Endothelial cell of umbilical vein (primary cell): Measurements from ENCODE around the gene EPYC. TPM values are rescaled to one million over a fixed set of nuclear protein-coding genes. Genes with fewer than 3 reads are reported as not detected.

Experiments
- BruUV-seq: library from RNA; stranded (reverse); fragments of 400-500 nt; replicated peaks from 2 replicates; lab custom pipeline; 2021; lab: Mats Ljungman, UMichigan
- CTCF ChIA-PET: fragments of 300-600, 350-600 bp; sonication (Branson Sonifier 250); formaldehyde crosslinking; loops from one replicate; lab custom pipeline; 2021; ENCODE audit warnings: antibody characterized with exemption, inconsistent platforms; lab: Charles Lee
- POLR2A ChIA-PET: fragments of 300-600, 350-600 bp; sonication (Branson Sonifier 250); formaldehyde crosslinking; loops from one replicate; lab custom pipeline; 2021; ENCODE audit warnings: antibody characterized with exemption, inconsistent platforms; lab: Charles Lee
- DNase-seq: peaks from one replicate; pipeline ENCODE4 v3.0.0-alpha.2; 2011; ENCODE audit warnings: low read depth, low spot score
- FAIRE-seq: peaks from 2 replicates; lab custom pipeline; 2011; peaks lifted over from hg19 to GRCh38; lab: Jason Lieb, UNC
- H2AFZ ChIP-seq: 2 replicates; pipeline ENCODE4 v1.6.0; 2012; ENCODE audit warnings: low read depth, low read length, control low read depth, inconsistent platforms
- H3K27ac ChIP-seq: 2 replicates; pipeline ENCODE4 v1.5.1; 2011; ENCODE audit warnings: low read depth, mild to moderate bottlenecking, control low read depth, low read length, moderate library complexity; ENCODE audit not compliant: insufficient read depth
- H3K27me3 ChIP-seq, 2 experiments: 2 replicates each; pipeline versions ENCODE4 v1.6.0 to v1.6.1; 2011; ENCODE audit warnings: low read length in 2 of 2, mixed read lengths in 1 of 2; ENCODE audit not compliant: control insufficient read depth in 2 of 2, insufficient read depth in 2 of 2
- H3K36me3 ChIP-seq, 2 experiments: 2 replicates in 1 of 2; 3 replicates in 1 of 2; pipeline ENCODE4 v1.5.1; 2011; ENCODE audit warnings: low read length in 2 of 2, mild to moderate bottlenecking in 1 of 2, moderate library complexity in 1 of 2; ENCODE audit not compliant: control insufficient read depth in 2 of 2, insufficient read depth in 2 of 2; ENCODE audit errors: extremely low read depth in 1 of 2
- H3K4me1 ChIP-seq: 3 replicates; pipeline ENCODE4 v1.5.1; 2011; ENCODE audit warnings: mild to moderate bottlenecking, low read length; ENCODE audit not compliant: control insufficient read depth, insufficient read depth; ENCODE audit errors: extremely low read depth
- H3K4me2 ChIP-seq: 2 replicates; pipeline ENCODE4 v1.6.1; 2011; ENCODE audit warnings: low read length, control low read depth, mixed read lengths; ENCODE audit not compliant: insufficient read depth
- H3K4me3 ChIP-seq, 3 experiments: fragments of 200-600 bp in 1 of 3; sonication (generic), shearing (Covaris generic) in 1 of 3; replicated peaks in 1 of 3; 2 replicates each; pipeline ENCODE4 v1.5.1; 2011 to 2016; ENCODE audit warnings: control low read depth in 3 of 3, low read length in 3 of 3, mild to moderate bottlenecking in 2 of 3, inconsistent platforms in 1 of 3, low read depth in 1 of 3, moderate library complexity in 1 of 3; ENCODE audit not compliant: insufficient read depth in 1 of 3
- H3K79me2 ChIP-seq: 2 replicates; pipeline ENCODE4 v1.6.0; 2012; ENCODE audit warnings: low read length, inconsistent platforms; ENCODE audit not compliant: control insufficient read depth, insufficient read depth
- H3K9ac ChIP-seq: replicated peaks from 2 replicates; pipeline ENCODE3; 2011; ENCODE audit warnings: low read length, control low read depth; ENCODE audit not compliant: insufficient read depth; ENCODE audit errors: extremely low read depth
- H3K9me1 ChIP-seq: replicated peaks from 3 replicates; pipeline ENCODE4 v1.6.0; 2011; ENCODE audit warnings: mild to moderate bottlenecking, low read length; ENCODE audit not compliant: control insufficient read depth, insufficient read depth; ENCODE audit errors: extremely low read depth
- H3K9me3 ChIP-seq: replicated peaks from 2 replicates; pipeline ENCODE4 v1.5.1; 2012; ENCODE audit warnings: low read length, inconsistent platforms; ENCODE audit not compliant: control insufficient read depth, insufficient read depth
- H4K20me1 ChIP-seq: replicated peaks from 2 replicates; pipeline ENCODE3; 2011; ENCODE audit warnings: mild to moderate bottlenecking, low read length; ENCODE audit not compliant: control insufficient read depth, insufficient read depth; ENCODE audit errors: extremely low read depth
- EZH2 ChIP-seq: IDR thresholded peaks from 2 replicates; pipeline ENCODE4 v1.6.1; 2012; ENCODE audit warnings: borderline replicate concordance, low read depth, mild to moderate bottlenecking, moderate library complexity, low read length, inconsistent platforms; ENCODE audit not compliant: severe bottlenecking
- FOS ChIP-seq: IDR thresholded peaks from 2 replicates; pipeline ENCODE4 v1.6.1; 2011; ENCODE audit warnings: mild to moderate bottlenecking, low read length, moderate library complexity, borderline replicate concordance; ENCODE audit not compliant: insufficient read depth
- GATA2 ChIP-seq: IDR thresholded peaks from 2 replicates; pipeline ENCODE4 v1.7.0; 2011; ENCODE audit warnings: low read depth, mild to moderate bottlenecking, moderate library complexity, mixed read lengths, low read length; ENCODE audit not compliant: insufficient read length, insufficient read depth
- JUN ChIP-seq: IDR thresholded peaks from 2 replicates; pipeline ENCODE4 v1.6.1; 2011; ENCODE audit warnings: borderline replicate concordance, low read depth; ENCODE audit not compliant: insufficient read length, insufficient read depth
- MAX ChIP-seq: IDR thresholded peaks from 2 replicates; pipeline ENCODE4 v1.6.1; 2011; ENCODE audit not compliant: insufficient read depth, insufficient read length
- MYC ChIP-seq: IDR thresholded peaks from one replicate; pipeline ENCODE4 v1.6.1; 2011; ENCODE audit warnings: mild to moderate bottlenecking, low read depth, low read length
- POLR2A ChIP-seq: IDR thresholded peaks from 2 replicates; pipeline ENCODE4 v1.6.1; 2012; ENCODE audit warnings: low read depth, mild to moderate bottlenecking, control low read depth, low read length
- POLR2AphosphoS5 ChIP-seq: IDR thresholded peaks from 2 replicates; pipeline ENCODE4 v1.6.1; 2012; ENCODE audit warnings: low read depth, mild to moderate bottlenecking, control low read depth, low read length, moderate library complexity; ENCODE audit not compliant: insufficient read depth
- dilution Hi-C: fragments of 300-500 bp; cut with MboI; formaldehyde crosslinking; loops from one replicate; pipeline ENCODE4 v1.15.0; 2019; ENCODE audit warnings: low sequenced_read_pairs; ENCODE audit not compliant: extremely low pct_ligation_motif_present
- intact Hi-C: fragments of 100-400 bp; cut with micrococcal nuclease; formaldehyde crosslinking; loops from one replicate; pipeline ENCODE4 v1.10.0; 2022
- polyA plus RNA-seq, 4 experiments: library from polyadenylated mRNA; depleted of rRNA in 3 of 4; stranded (reverse) in 3 of 4; unstranded in 1 of 4; fragments of >200 nt; gene quantifications; 2 replicates each; pipeline versions ENCODE4 v1.2.1 to v1.2.3, GENCODE V29; 2011 to 2012; ENCODE audit warnings: missing spikeins in 1 of 4
- total RNA-seq: library from RNA; stranded (reverse); gene quantifications from 2 replicates; pipeline ENCODE4 v1.2.3, GENCODE V29; 2021
- TF ChIP-seq, protein P1 (sequence below), 2 donors: IDR thresholded peaks; 1 replicate in 1 of 2; 2 replicates in 1 of 2; pipeline ENCODE4 v1.5.1; 2011; ENCODE audit warnings: low read length in 2 of 2, mild to moderate bottlenecking in 2 of 2, moderate library complexity in 2 of 2, control low read depth in 1 of 2, inconsistent platforms in 1 of 2, low read depth in 1 of 2; ENCODE audit not compliant: insufficient read depth in 1 of 2; ENCODE audit errors: extremely low read depth in 1 of 2

EPYC gene
- total and polyA plus RNA-seq, 2 donors (not counting 3 experiments of a cell fraction or from before 2014, with no cell fraction given), result not detected

DNA sequence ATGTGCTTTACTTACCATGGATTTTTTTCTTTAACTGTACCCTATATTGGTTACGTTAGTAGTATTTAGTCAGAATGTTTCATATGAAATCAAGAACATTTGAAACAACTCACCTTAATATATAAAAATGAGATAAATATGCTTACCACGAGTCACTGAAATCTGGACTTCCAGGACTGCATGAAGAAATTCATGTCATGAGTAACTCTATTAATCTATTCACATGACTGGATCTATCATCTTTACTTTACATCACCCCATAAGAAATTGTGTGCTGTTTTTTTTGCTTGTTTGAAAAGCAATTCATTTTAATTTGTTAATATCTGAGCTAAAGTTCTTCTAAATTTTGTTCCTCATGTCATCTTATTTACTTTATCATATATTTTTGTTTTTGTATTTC is 5.2 kb downstream of the EPYC start:
- Histone ChIP-seq H2AFZ (no peak overlapping the region), H3K27me3 (no peaks in the 10 kb centered on the region), H4K20me1 (no peaks in the 10 kb centered on the region), H3K4me2 (no peak overlapping the region), H3K9me3 (no peaks in the 10 kb centered on the region), H3K4me3 (no peak overlapping the region), H3K9ac (no peak overlapping the region), H3K27ac (no peak overlapping the region), H3K79me2 (no peaks in the 10 kb centered on the region), H3K36me3 (no peaks in the 10 kb centered on the region), H3K4me1 (no peaks in the 10 kb centered on the region), H3K9me1 (no peaks in the 10 kb centered on the region)
- TF ChIP-seq MAX (no peak), POLR2AphosphoS5 (no peak), POLR2A (no peak), EZH2 (no peak)
- TF ChIP-seq, protein P1, sequence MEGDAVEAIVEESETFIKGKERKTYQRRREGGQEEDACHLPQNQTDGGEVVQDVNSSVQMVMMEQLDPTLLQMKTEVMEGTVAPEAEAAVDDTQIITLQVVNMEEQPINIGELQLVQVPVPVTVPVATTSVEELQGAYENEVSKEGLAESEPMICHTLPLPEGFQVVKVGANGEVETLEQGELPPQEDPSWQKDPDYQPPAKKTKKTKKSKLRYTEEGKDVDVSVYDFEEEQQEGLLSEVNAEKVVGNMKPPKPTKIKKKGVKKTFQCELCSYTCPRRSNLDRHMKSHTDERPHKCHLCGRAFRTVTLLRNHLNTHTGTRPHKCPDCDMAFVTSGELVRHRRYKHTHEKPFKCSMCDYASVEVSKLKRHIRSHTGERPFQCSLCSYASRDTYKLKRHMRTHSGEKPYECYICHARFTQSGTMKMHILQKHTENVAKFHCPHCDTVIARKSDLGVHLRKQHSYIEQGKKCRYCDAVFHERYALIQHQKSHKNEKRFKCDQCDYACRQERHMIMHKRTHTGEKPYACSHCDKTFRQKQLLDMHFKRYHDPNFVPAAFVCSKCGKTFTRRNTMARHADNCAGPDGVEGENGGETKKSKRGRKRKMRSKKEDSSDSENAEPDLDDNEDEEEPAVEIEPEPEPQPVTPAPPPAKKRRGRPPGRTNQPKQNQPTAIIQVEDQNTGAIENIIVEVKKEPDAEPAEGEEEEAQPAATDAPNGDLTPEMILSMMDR (IDR thresholded peaks at IDR 0.05; ENCODE audit: extremely low read depth in 1 of 2, insufficient read depth in 1 of 2, low read depth in 1 of 2, low read length in 2 of 2), result no peak
- FAIRE-seq (no peak), DNase-seq (no peak)
- intact Hi-C loops (no loop called here), dilution Hi-C loops (no loop called here)
- ChIA-PET CTCF (no interaction called here), POLR2A (no interaction called here)
- BruUV-seq, result no TSS peak

DNA sequence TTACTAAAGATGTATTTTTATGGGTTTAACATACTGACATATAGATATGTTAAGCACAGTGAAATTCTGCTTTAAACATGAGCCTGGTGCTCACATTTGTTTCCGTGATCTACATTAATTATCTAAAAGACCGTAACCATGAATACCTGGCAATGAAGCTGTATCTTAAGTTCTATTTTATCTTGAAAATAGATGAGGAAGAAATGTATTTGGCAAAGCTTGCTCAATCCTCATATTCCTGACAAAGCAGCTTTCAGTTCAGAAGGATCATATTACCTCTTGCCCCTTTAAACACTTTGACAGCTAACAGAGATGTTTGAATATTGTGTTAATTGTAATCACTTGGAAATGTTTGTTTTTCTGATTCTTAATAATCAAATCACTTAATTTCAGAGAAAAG is 9.8 kb downstream of the EPYC start:
- Histone ChIP-seq H2AFZ (no peak overlapping the region), H3K27ac (no peak overlapping the region), H3K4me2 (no peak overlapping the region), H3K4me3 (no peak overlapping the region), H3K79me2 (no peaks in the 10 kb centered on the region), H3K27me3 (no peaks in the 10 kb centered on the region), H3K36me3 (no peaks in the 10 kb centered on the region), H3K9me3 (no peaks in the 10 kb centered on the region), H3K9ac (no peak overlapping the region), H3K4me1 (no peaks in the 10 kb centered on the region), H3K9me1 (no peaks in the 10 kb centered on the region), H4K20me1 (no peaks in the 10 kb centered on the region)
- intact Hi-C loops (no loop called here), dilution Hi-C loops (no loop called here)
- POLR2A ChIA-PET, result no interaction called here
- TF ChIP-seq MAX, result no peak
- no peak for TF ChIP-seq POLR2AphosphoS5
- no peak for TF ChIP-seq FOS
- no peak for TF ChIP-seq JUN
- TF ChIP-seq, protein P1 (IDR thresholded peaks at IDR 0.05; ENCODE audit: extremely low read depth in 1 of 2, insufficient read depth in 1 of 2, low read depth in 1 of 2, low read length in 2 of 2), result no peak
- TF ChIP-seq MYC, result no peak
- TF ChIP-seq POLR2A, result no peak
- TF ChIP-seq GATA2, result no peak
- DNase-seq (no peak), FAIRE-seq (no peak)
- no TSS peak for BruUV-seq
- CTCF ChIA-PET, result interaction anchor here (0.8 to 1.5 kb wide), 4 partner anchors 10 to 113 kb away, joined by 3 to 5 read pairs (median 4); partner anchors contain the start of gene EPYC
